Activated CD4-positive, alpha-beta T cell treated with anti-CD3 and anti-CD28 coated beads for 4 hours (primary cell): ENCODE data around the gene ALG12.

Source experiments
- DNase-seq, 2 donors: peaks; one replicate each; pipeline ENCODE4 v3.0.0-alpha.2; 2020

The ALG12 gene

GRCh38 chr22:49917974-49918910, at the start of gene ALG12, which contains the start of gene CRELD2:
Gene ALG12 (minus strand): TSS chr22:49918438. CDS start chr22:49913765, 4,673 bp downstream.
Gene CRELD2 (plus strand): TSS chr22:49918634. CDS start chr22:49918770, 136 bp downstream.
- DNase-seq: peak; percentile 96 to 98

GRCh38 chr22:49967706-49968208, 49.5 kb upstream of the ALG12 start:
- DNase-seq: peak in 1 of 2 donors; percentile 32

GRCh38 chr22:49966774-49967705, 48.8 kb upstream of the ALG12 start:
- peak; percentile 36 to 43 for DNase-seq

- DNase-seq: peak; percentile 29 to 33
Observed at GRCh38 chr22:49966041-49966773, 48.0 kb upstream of the ALG12 start.

GRCh38 chr22:49965091-49966040, 47.1 kb upstream of the ALG12 start:
- DNase-seq: peak; percentile 32 to 39

- DNase-seq: peak; percentile 26 to 35
Observed at GRCh38 chr22:49964136-49965090, 46.2 kb upstream of the ALG12 start.

GRCh38 chr22:49963647-49964026, 45.4 kb upstream of the ALG12 start:
- peak in 1 of 2 donors; percentile 24 for DNase-seq

GRCh38 chr22:49962751-49963646, 44.8 kb upstream of the ALG12 start:
- DNase-seq: peak; percentile 18 to 33

- DNase-seq: peak; percentile 87
Observed at GRCh38 chr22:49962012-49962750, 43.9 kb upstream of the ALG12 start.

- DNase-seq: no peak
Observed at GRCh38 chr22:49961601-49962011, 43.4 kb upstream of the ALG12 start.

GRCh38 chr22:49961005-49961600, 42.9 kb upstream of the ALG12 start:
- peak in 1 of 2 donors; percentile 44 for DNase-seq

GRCh38 chr22:49960159-49961004, 42.1 kb upstream of the ALG12 start, which contains the start of gene PIM3:
Gene PIM3 (plus strand): TSS chr22:49960772. CDS start chr22:49960948, 176 bp downstream.
- peak; percentile 92 to 95 for DNase-seq

GRCh38 chr22:49959782-49960158, 41.5 kb upstream of the ALG12 start:
- no peak for DNase-seq

GRCh38 chr22:49958931-49959781, 40.9 kb upstream of the ALG12 start:
- DNase-seq: no peak

- DNase-seq: no peak
Observed at GRCh38 chr22:49958366-49958921, 40.2 kb upstream of the ALG12 start.
